Mucosa of descending colon (tissue), 3 donors: ENCODE data around the gene AGT. TPM values are rescaled to one million over a fixed set of nuclear protein-coding genes. Genes with fewer than 3 reads are reported as not detected.
A peak's percentile ranks its signal among the peaks of the same experiment; 100 is the strongest.

Experiments used
- ATAC-seq: fragments of 200-7000 bp; cut with Tn5 transposase; one replicate; pipeline ENCODE4 v1.9.1; 2020; ENCODE audit warnings: mild to moderate bottlenecking, moderate library complexity
- DNase-seq, 3 donors: peaks; one replicate each; pipeline ENCODE4 v3.0.0-alpha.2; 2020
- H3K36me3 ChIP-seq: fragments of 200-600 bp; one replicate; pipeline ENCODE4 v1.8.0; 2021; ENCODE audit warnings: low read depth, mild to moderate bottlenecking
- H3K4me1 ChIP-seq: fragments of 200-600 bp; one replicate; pipeline ENCODE4 v1.8.0; 2021; ENCODE audit warnings: low read depth, mild to moderate bottlenecking
- H3K4me3 ChIP-seq: fragments of 200-600 bp; one replicate; pipeline ENCODE4 v1.8.0; 2021; ENCODE audit warnings: mild to moderate bottlenecking
- H3K9me3 ChIP-seq: fragments of 200-600 bp; one replicate; pipeline ENCODE4 v1.8.0; 2021; ENCODE audit warnings: mild to moderate bottlenecking
- intact Hi-C, 2 donors: fragments of 100-400 bp; cut with DNase I in 1 of 2; cut with micrococcal nuclease in 1 of 2; formaldehyde crosslinking; loops; one replicate each; pipeline versions ENCODE4 v1.11.0 to v1.11.1; 2022; cut with DNase I, micrococcal nuclease
- total RNA-seq, 3 donors: library from RNA; stranded (reverse); fragmentation: NEBNext Ultra II Directional in 2 of 3; extraction: Animal tissue kit (Norgen Biotek cat#: 25700) in 2 of 3; gene quantifications; one replicate each; pipeline versions ENCODE4 v1.2.1 to v1.2.4, GENCODE V29; 2021 to 2023
- TF ChIP-seq, protein P1 (sequence below): fragments of 200-600 bp; IDR thresholded peaks from one replicate; pipeline ENCODE4 v1.8.0; 2022; ENCODE audit warnings: antibody characterized with exemption, mild to moderate bottlenecking
- donor health status: DM: no; HTN: no; CAD: no; lungs with moderate emphysema.
- donor health status: DM: no; HTN: no; CAD: no.
- donor health status: DM: no; HTN: yes; CAD: no.

AGT gene
- total RNA-seq, 3 donors from 2014 or later = 1.0 to 4.8 (median 1.1) TPM

DNA sequence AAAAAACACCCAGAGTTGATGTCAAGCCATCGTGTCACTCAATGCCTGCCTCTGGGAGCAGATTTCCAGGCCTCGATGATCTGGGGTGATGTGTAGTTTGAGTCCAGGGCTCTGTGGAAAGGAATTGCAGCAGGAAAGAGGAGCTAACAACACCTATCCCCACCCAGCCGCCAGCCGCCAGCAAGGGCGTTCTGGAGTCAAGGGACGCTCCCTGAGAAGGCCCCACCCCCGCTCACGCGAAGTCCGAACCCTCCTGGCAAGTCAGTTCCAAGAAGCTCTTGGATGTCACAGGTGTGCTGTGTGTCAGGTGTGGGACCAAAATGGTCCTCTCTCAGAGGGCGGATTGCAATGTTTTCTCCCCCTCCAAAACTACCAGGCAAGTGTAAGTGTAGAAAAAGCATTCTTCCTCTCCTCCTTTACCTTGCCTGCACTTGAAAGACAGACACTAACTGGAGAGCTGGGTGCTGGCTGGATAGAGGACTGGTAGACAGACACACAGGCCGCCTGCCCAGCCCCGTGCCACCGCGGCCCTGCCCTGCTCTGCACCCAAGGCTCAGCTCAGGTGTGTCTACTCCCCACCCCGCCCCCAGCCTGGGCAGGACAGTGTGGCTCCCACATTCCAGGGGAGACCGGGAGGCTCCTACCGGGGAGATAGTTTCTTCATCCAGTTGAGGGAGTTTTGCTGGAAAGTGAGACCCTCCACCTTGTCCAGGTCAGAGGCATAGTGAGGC is 8.5 kb downstream of the AGT start:
- H3K9me3 ChIP-seq = no peaks in the 10 kb centered on the region
- peaks cover 17% of the 10 kb centered on the region for H3K4me1 ChIP-seq
- peak in 2 of 3 donors; percentile 66 to 77 for DNase-seq
- H3K36me3 ChIP-seq = no peaks in the 10 kb centered on the region
- peak; percentile 47 for ATAC-seq
- no peak overlapping the region for H3K4me3 ChIP-seq
- TF ChIP-seq, protein P1, sequence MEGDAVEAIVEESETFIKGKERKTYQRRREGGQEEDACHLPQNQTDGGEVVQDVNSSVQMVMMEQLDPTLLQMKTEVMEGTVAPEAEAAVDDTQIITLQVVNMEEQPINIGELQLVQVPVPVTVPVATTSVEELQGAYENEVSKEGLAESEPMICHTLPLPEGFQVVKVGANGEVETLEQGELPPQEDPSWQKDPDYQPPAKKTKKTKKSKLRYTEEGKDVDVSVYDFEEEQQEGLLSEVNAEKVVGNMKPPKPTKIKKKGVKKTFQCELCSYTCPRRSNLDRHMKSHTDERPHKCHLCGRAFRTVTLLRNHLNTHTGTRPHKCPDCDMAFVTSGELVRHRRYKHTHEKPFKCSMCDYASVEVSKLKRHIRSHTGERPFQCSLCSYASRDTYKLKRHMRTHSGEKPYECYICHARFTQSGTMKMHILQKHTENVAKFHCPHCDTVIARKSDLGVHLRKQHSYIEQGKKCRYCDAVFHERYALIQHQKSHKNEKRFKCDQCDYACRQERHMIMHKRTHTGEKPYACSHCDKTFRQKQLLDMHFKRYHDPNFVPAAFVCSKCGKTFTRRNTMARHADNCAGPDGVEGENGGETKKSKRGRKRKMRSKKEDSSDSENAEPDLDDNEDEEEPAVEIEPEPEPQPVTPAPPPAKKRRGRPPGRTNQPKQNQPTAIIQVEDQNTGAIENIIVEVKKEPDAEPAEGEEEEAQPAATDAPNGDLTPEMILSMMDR = no peak
- intact Hi-C loops = no loop called here

GRCh38 chr1:230704830-230705229 is 9.1 kb downstream of the AGT start:
- ATAC-seq (no peak), DNase-seq (no peak)
- H3K36me3 ChIP-seq = no peaks in the 10 kb centered on the region
- no peak overlapping the region for H3K4me3 ChIP-seq
- intact Hi-C loops = no loop called here
- H3K4me1 ChIP-seq = peaks cover 17% of the 10 kb centered on the region
- no peaks in the 10 kb centered on the region for H3K9me3 ChIP-seq
- TF ChIP-seq, protein P1 = no peak

GRCh38 chr1:230703679-230704385 is 10.1 kb downstream of the AGT start:
- peaks cover 17% of the 10 kb centered on the region for H3K4me1 ChIP-seq
- no peak for ATAC-seq
- TF ChIP-seq, protein P1 = no peak
- no peak for DNase-seq
- H3K9me3 ChIP-seq = no peaks in the 10 kb centered on the region
- H3K36me3 ChIP-seq = no peaks in the 10 kb centered on the region
- no peak overlapping the region for H3K4me3 ChIP-seq
- intact Hi-C loops = no loop called here

- Histone ChIP-seq H3K4me1 (peaks cover 10% of the 10 kb centered on the region), H3K9me3 (no peaks in the 10 kb centered on the region), H3K36me3 (no peaks in the 10 kb centered on the region), H3K4me3 (no peak overlapping the region)
- ATAC-seq (peak; percentile 19), DNase-seq (no peak)
- TF ChIP-seq, protein P1 = no peak
- intact Hi-C loops = no loop called here
Observed at GRCh38 chr1:230702934-230703678, 10.8 kb downstream of the AGT start.

DNA sequence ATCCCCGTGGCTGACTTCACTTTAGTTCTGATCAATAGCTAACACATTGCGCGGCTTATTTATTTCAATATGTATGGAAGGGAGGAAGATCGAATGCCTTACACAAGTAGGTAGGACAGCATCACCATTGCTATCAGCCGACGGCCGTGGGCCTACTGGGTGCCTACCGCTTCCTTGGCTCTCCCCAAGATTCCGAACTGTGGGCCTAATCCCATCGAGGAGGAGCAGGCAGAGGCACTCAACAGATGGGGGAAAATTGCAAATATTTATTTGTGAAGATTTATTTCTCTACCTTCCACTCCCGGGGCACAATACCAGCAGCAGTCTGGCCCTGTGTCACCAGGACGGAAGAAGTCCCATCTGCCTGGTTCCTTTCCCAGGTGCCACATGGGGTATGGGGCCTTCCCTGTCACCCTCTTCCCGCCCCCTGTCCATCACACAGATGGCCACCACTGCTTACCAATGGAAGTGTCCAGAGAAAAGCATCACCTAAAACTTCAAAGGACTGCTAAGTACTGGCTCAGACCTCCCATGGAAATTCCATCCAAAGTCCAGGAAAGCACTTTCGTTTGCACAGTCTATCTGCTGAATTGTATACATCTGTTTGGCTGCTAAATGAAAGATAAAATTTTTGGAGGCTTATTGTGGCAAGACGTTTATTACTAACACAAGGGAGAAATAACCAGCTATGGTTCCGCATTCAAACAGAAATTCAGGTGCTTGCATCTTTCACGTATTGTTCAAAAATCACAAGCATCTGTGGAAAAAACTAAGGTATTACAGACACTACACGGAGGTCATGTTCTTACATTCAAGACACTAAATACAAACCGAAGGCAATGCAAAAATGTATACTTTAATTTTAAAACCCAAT is 11.8 kb downstream of the AGT start:
- intact Hi-C loops = no loop called here
- peaks cover 7% of the 10 kb centered on the region for H3K4me1 ChIP-seq
- DNase-seq (no peak), ATAC-seq (no peak)
- H3K36me3 ChIP-seq = no peaks in the 10 kb centered on the region
- H3K9me3 ChIP-seq = no peaks in the 10 kb centered on the region
- no peak overlapping the region for H3K4me3 ChIP-seq
- TF ChIP-seq, protein P1 = no peak
